Naive thymus-derived CD4-positive, alpha-beta T cell (primary cell): ENCODE data around the gene KIAA0232. TPM values are rescaled to one million over a fixed set of nuclear protein-coding genes. Genes with fewer than 3 reads are reported as not detected.

Source experiments
- ATAC-seq: fragments of 150-1000 bp; cut with Tn5 transposase; 2 replicates; pipeline ENCODE4 v1.10.0; 2021; ENCODE audit warnings: mild to moderate bottlenecking, moderate library complexity
- CTCF ChIA-PET: fragments of 350-600 bp; sonication (Branson Sonifier 250); formaldehyde crosslinking; loops from one replicate; lab custom pipeline; 2021; ENCODE audit warnings: antibody characterized with exemption; lab: Charles Lee
- POLR2A ChIA-PET: fragments of 350-600 bp; sonication (Branson Sonifier 250); formaldehyde crosslinking; loops from one replicate; lab custom pipeline; 2021; ENCODE audit warnings: antibody characterized with exemption, inconsistent platforms; lab: Charles Lee
- DNase-seq, 9 donors: peaks; one replicate each; pipeline versions ENCODE4 v3.0.0 to v3.0.0-alpha.2; 2020 to 2022; ENCODE audit warnings: mixed read lengths in 1 of 9
- H3K27ac ChIP-seq: one replicate; pipeline ENCODE4 v1.7.0; 2013; ENCODE audit warnings: mild to moderate bottlenecking, low read depth, low read length, moderate library complexity
- H3K27me3 ChIP-seq, 2 donors: one replicate each; pipeline ENCODE4 v1.7.0; 2013; ENCODE audit warnings: low read length in 2 of 2, mild to moderate bottlenecking in 2 of 2, moderate library complexity in 2 of 2; ENCODE audit not compliant: control insufficient read depth in 2 of 2, insufficient read depth in 2 of 2
- H3K36me3 ChIP-seq, 3 experiments: 1 replicate in 2 of 3; 2 replicates in 1 of 3; pipeline ENCODE4 v1.7.0; 2013; ENCODE audit warnings: low read length in 3 of 3, mild to moderate bottlenecking in 3 of 3, moderate library complexity in 1 of 3; ENCODE audit not compliant: insufficient read depth in 3 of 3, control insufficient read depth in 2 of 3
- H3K4me1 ChIP-seq, 2 donors: one replicate each; pipeline ENCODE4 v1.7.0; 2013; ENCODE audit warnings: low read length in 2 of 2, mild to moderate bottlenecking in 2 of 2, moderate library complexity in 1 of 2; ENCODE audit not compliant: control insufficient read depth in 2 of 2, insufficient read depth in 2 of 2
- H3K4me3 ChIP-seq: 2 replicates; pipeline ENCODE4 v1.7.0; 2013; ENCODE audit warnings: mild to moderate bottlenecking, low read length
- H3K9me3 ChIP-seq, 3 experiments: 1 replicate in 2 of 3; 2 replicates in 1 of 3; pipeline ENCODE4 v1.7.0; 2013; ENCODE audit warnings: low read length in 3 of 3; ENCODE audit not compliant: control insufficient read depth in 2 of 3
- H3K27ac Mint-ChIP-seq, 9 donors: one replicate each; pipeline ENCODE4 v1.8.0; 2020 to 2022; ENCODE audit warnings: mixed read lengths in 9 of 9, mild to moderate bottlenecking in 8 of 9, moderate library complexity in 5 of 9, inconsistent platforms in 2 of 9
- H3K27me3 Mint-ChIP-seq, 5 donors: one replicate each; pipeline ENCODE4 v1.8.0; 2021 to 2022; ENCODE audit warnings: mixed read lengths in 5 of 5, mild to moderate bottlenecking in 1 of 5
- H3K36me3 Mint-ChIP-seq, 5 donors: one replicate each; pipeline ENCODE4 v1.8.0; 2020 to 2022; ENCODE audit warnings: mixed read lengths in 5 of 5, mild to moderate bottlenecking in 3 of 5, inconsistent platforms in 1 of 5
- H3K4me1 Mint-ChIP-seq, 7 donors: one replicate each; pipeline ENCODE4 v1.8.0; 2020 to 2022; ENCODE audit warnings: mixed read lengths in 7 of 7, mild to moderate bottlenecking in 3 of 7, inconsistent platforms in 1 of 7
- H3K4me3 Mint-ChIP-seq, 10 donors: one replicate each; pipeline ENCODE4 v1.8.0; 2020 to 2022; ENCODE audit warnings: mild to moderate bottlenecking in 10 of 10, mixed read lengths in 10 of 10, moderate library complexity in 6 of 10, inconsistent platforms in 2 of 10
- H3K9me3 Mint-ChIP-seq, 11 donors: one replicate each; pipeline ENCODE4 v1.8.0; 2020 to 2022; ENCODE audit warnings: mixed read lengths in 11 of 11, mild to moderate bottlenecking in 4 of 11, inconsistent platforms in 1 of 11, moderate library complexity in 1 of 11
- intact Hi-C, 2 donors: fragments of 100-400 bp; cut with micrococcal nuclease; formaldehyde crosslinking; loops; one replicate each; pipeline ENCODE4 v1.15.1; 2023
- polyA plus RNA-seq, 2 donors: library from polyadenylated mRNA; unstranded; fragments of 300-500 nt; fragmentation: Illumina TruSeq; gene quantifications; one replicate each; pipeline ENCODE4 v1.2.3, GENCODE V29; 2021
- total RNA-seq, 6 experiments: library from RNA in 5 of 6; stranded (reverse) in 5 of 6; gene quantifications; 1 replicate in 5 of 6; 2 replicates in 1 of 6; pipeline ENCODE4 v1.2.3 and lab custom pipeline; 2021 to 2026

KIAA0232 gene
- total and polyA plus RNA-seq, 7 experiments from 2014 or later, result 12.0 to 24.2 (median 17.2) TPM

GRCh38 chr4:6858997-6859396 lies 76.5 kb downstream of the KIAA0232 start:
- Mint-ChIP-seq H3K4me1 (peaks cover under 1 to 16% (median 8%) of the 10 kb centered on the region in 7 donors), H3K36me3 (peaks cover 14 to 35% (median 19%) of the 10 kb centered on the region in 5 donors), H3K9me3 (no peaks in the 10 kb centered on the region), H3K27me3 (no peaks in the 10 kb centered on the region), H3K4me3 (no peak overlapping the region), H3K27ac (no peak overlapping the region)
- CTCF ChIA-PET, result interaction anchor here (2.1 kb wide), 1 partner anchor 15 kb away, joined by 14 read pairs; no protein-coding TSS in a partner anchor
- no peak overlapping the region for H3K27ac ChIP-seq
- intact Hi-C loops, result no loop called here
- no peaks in the 10 kb centered on the region for H3K27me3 ChIP-seq
- ATAC-seq (no peak), DNase-seq (no peak)
- no peak overlapping the region for H3K4me3 ChIP-seq
- H3K9me3 ChIP-seq, result no peaks in the 10 kb centered on the region
- peaks cover 0 to 12% of the 10 kb centered on the region in 2 donors for H3K4me1 ChIP-seq
- POLR2A ChIA-PET, result no interaction called here
- H3K36me3 ChIP-seq, result peaks cover 3 to 57% (median 17%) of the 10 kb centered on the region in 3 experiments

GRCh38 chr4:6859543-6859942 lies 77.0 kb downstream of the KIAA0232 start:
- intact Hi-C loops, result no loop called here
- H3K36me3 Mint-ChIP-seq, result peaks cover 14 to 36% (median 19%) of the 10 kb centered on the region in 5 donors
- ChIA-PET CTCF (interaction anchor here (2.1 kb wide), 1 partner anchor 14 kb away, joined by 14 read pairs; no protein-coding TSS in a partner anchor), POLR2A (no interaction called here)
- no peak for DNase-seq
- H3K4me1 ChIP-seq, result peaks cover 0 to 12% of the 10 kb centered on the region in 2 donors
- H3K9me3 Mint-ChIP-seq, result no peaks in the 10 kb centered on the region
- H3K9me3 ChIP-seq, result no peaks in the 10 kb centered on the region
- peaks cover 0 to 15% (median 9%) of the 10 kb centered on the region in 7 donors for H3K4me1 Mint-ChIP-seq
- no peak overlapping the region for H3K27ac ChIP-seq
- no peaks in the 10 kb centered on the region for H3K27me3 Mint-ChIP-seq
- H3K36me3 ChIP-seq, result peaks cover 3 to 58% (median 17%) of the 10 kb centered on the region in 3 experiments
- H3K27me3 ChIP-seq, result no peaks in the 10 kb centered on the region
- H3K4me3 ChIP-seq, result no peak overlapping the region
- no peak overlapping the region for H3K4me3 Mint-ChIP-seq
- peak overlapping the region in 1 of 9 donors; percentile 19 for H3K27ac Mint-ChIP-seq
- no peak for ATAC-seq

GRCh38 chr4:6868386-6868785 lies 85.9 kb downstream of the KIAA0232 start:
- no peak overlapping the region for H3K27ac ChIP-seq
- Mint-ChIP-seq H3K27ac (peak overlapping the region in 2 of 9 donors; percentile 42 to 59), H3K9me3 (no peaks in the 10 kb centered on the region), H3K4me1 (peaks cover 0 to 9% (median 8%) of the 10 kb centered on the region in 7 donors), H3K27me3 (no peaks in the 10 kb centered on the region), H3K4me3 (no peak overlapping the region), H3K36me3 (peaks cover 3 to 16% (median 10%) of the 10 kb centered on the region in 5 donors)
- ATAC-seq (no peak), DNase-seq (no peak)
- CTCF ChIA-PET, result no interaction called here
- no peaks in the 10 kb centered on the region for H3K27me3 ChIP-seq
- no peaks in the 10 kb centered on the region for H3K9me3 ChIP-seq
- H3K4me1 ChIP-seq, result no peaks in the 10 kb centered on the region
- POLR2A ChIA-PET, result no interaction called here
- peaks cover 0 to 56% (median 0%) of the 10 kb centered on the region in 3 experiments for H3K36me3 ChIP-seq
- no peak overlapping the region for H3K4me3 ChIP-seq
- intact Hi-C loops, result loop anchor here in 1 of 2 donors (10.0 kb wide), 1 partner anchor 324 kb away; no protein-coding TSS in a partner anchor

- Mint-ChIP-seq H3K4me1 (peaks cover 0 to 10% (median 0%) of the 10 kb centered on the region in 7 donors), H3K27me3 (no peaks in the 10 kb centered on the region), H3K4me3 (no peak overlapping the region), H3K9me3 (no peaks in the 10 kb centered on the region), H3K36me3 (peaks cover 0 to 16% (median 7%) of the 10 kb centered on the region in 5 donors), H3K27ac (no peak overlapping the region)
- Histone ChIP-seq H3K9me3 (no peaks in the 10 kb centered on the region), H3K4me1 (no peaks in the 10 kb centered on the region), H3K4me3 (no peak overlapping the region), H3K27me3 (no peaks in the 10 kb centered on the region), H3K36me3 (peaks cover 0 to 57% (median 0%) of the 10 kb centered on the region in 3 experiments), H3K27ac (no peak overlapping the region)
- ATAC-seq (no peak), DNase-seq (no peak)
- ChIA-PET CTCF (interaction anchor here (1.1 kb wide), 1 partner anchor 150 kb away, joined by 3 read pairs; no protein-coding TSS in a partner anchor), POLR2A (no interaction called here)
- intact Hi-C loops, result loop anchor here (5.0 to 10.0 kb wide), 3 partner anchors 325 to 618 kb away; no protein-coding TSS in a partner anchor
Observed at GRCh38 chr4:6869944-6870343, 87.4 kb downstream of the KIAA0232 start.

GRCh38 chr4:6873291-6873690 lies 90.8 kb downstream of the KIAA0232 start:
- Histone ChIP-seq H3K9me3 (no peaks in the 10 kb centered on the region), H3K27me3 (no peaks in the 10 kb centered on the region), H3K36me3 (peaks cover 0 to 57% (median 0%) of the 10 kb centered on the region in 3 experiments), H3K4me3 (no peak overlapping the region), H3K27ac (no peak overlapping the region), H3K4me1 (no peaks in the 10 kb centered on the region)
- H3K27me3 Mint-ChIP-seq, result no peaks in the 10 kb centered on the region
- peaks cover 0 to 20% (median 6%) of the 10 kb centered on the region in 7 donors for H3K4me1 Mint-ChIP-seq
- H3K4me3 Mint-ChIP-seq, result no peak overlapping the region
- peak overlapping the region in 1 of 9 donors; percentile 14 for H3K27ac Mint-ChIP-seq
- DNase-seq, result no peak
- intact Hi-C loops, result loop anchor here in 1 of 2 donors (1.0 to 5.0 kb wide), 3 partner anchors 130 to 621 kb away; no protein-coding TSS in a partner anchor
- H3K9me3 Mint-ChIP-seq, result no peaks in the 10 kb centered on the region
- POLR2A ChIA-PET, result interaction anchor here (0.8 to 3.1 kb wide), 7 partner anchors 9 to 199 kb away, joined by 3 to 29 read pairs (median 6); partner anchors contain the start of gene MRFAP1L1
- peaks cover 6 to 27% (median 12%) of the 10 kb centered on the region in 5 donors for H3K36me3 Mint-ChIP-seq
- ATAC-seq, result no peak
- CTCF ChIA-PET, result interaction anchor here (0.5 to 5.6 kb wide), 36 partner anchors 9 to 299 kb away, joined by 3 to 156 read pairs (median 4); partner anchors contain the start of genes BLOC1S4 and MRFAP1L1

- CTCF ChIA-PET, result interaction anchor here (0.7 to 5.6 kb wide), 36 partner anchors 9 to 300 kb away, joined by 3 to 156 read pairs (median 4); partner anchors contain the start of genes BLOC1S4 and MRFAP1L1
Observed at GRCh38 chr4:6873792-6874461, 91.4 kb downstream of the KIAA0232 start.

More at GRCh38 chr4:6873792-6874461, 91.4 kb downstream of the KIAA0232 start:
- DNase-seq (peak; percentile 62 to 80 (median 73)), ATAC-seq (peak; percentile 81)
- no peaks in the 10 kb centered on the region for H3K9me3 ChIP-seq
- no peaks in the 10 kb centered on the region for H3K9me3 Mint-ChIP-seq
- H3K27ac ChIP-seq, result no peak overlapping the region
- no peaks in the 10 kb centered on the region for H3K4me1 ChIP-seq
- peaks cover 0 to 20% (median 6%) of the 10 kb centered on the region in 7 donors for H3K4me1 Mint-ChIP-seq
- no peak overlapping the region for H3K4me3 ChIP-seq
- POLR2A ChIA-PET, result interaction anchor here (0.6 to 3.1 kb wide), 10 partner anchors 10 to 228 kb away, joined by 3 to 29 read pairs (median 3); partner anchors contain the start of gene MRFAP1L1
- no peak overlapping the region for H3K4me3 Mint-ChIP-seq
- H3K27me3 ChIP-seq, result no peaks in the 10 kb centered on the region
- peaks cover 9 to 33% (median 14%) of the 10 kb centered on the region in 5 donors for H3K36me3 Mint-ChIP-seq
- H3K27me3 Mint-ChIP-seq, result no peaks in the 10 kb centered on the region
- peak overlapping the region in 3 of 9 donors; percentile 53 to 59 (median 54) for H3K27ac Mint-ChIP-seq
- H3K36me3 ChIP-seq, result peaks cover 0 to 60% (median 0%) of the 10 kb centered on the region in 3 experiments
- intact Hi-C loops, result loop anchor here (1.0 to 5.0 kb wide), 12 partner anchors 91 to 622 kb away; partner anchors contain the start of genes BLOC1S4 (in 1 of the 2), KIAA0232 (in 1 of the 2) and MAN2B2 (in 1 of the 2)
